ENCODE data around the gene TRAF3IP1.

- TF ChIP-seq CTCF (IDR thresholded peaks at IDR 0.05) (no peak), POLR2A (IDR thresholded peaks at IDR 0.05) (no peak)
These were observed 21.2 kb downstream of the TRAF3IP1 start for GRCh38 chr2:238341536-238341935.
